ENCODE data around the gene ATF6B.

DNA sequence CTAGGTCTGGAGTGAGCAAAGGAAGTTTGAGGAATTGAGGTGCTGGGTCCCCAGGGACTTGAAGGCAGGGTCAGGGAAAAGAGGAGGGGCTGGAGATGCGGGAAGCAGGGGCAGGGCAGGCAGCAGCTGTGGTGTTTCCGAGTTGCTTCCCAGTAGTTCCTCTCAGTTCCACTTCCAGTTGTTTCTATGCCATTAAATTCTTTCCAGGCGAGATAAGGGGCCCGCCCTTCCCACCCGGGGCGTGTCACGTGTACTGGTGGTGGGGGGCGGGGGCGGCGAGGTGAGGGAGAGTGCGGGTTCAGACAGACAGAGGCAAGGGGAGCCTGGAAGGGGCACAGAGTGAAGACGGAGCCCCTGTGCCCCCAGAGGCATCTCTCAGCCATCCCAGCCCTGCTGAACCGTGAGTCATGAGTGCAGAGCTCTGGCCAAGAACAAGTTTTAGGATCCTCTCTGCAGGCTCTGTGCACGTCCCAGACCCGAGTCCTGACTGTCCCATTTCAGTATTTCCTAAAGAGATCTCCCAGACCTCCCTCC lies 19.9 kb downstream of the ATF6B start:
- no peak for TF ChIP-seq POLR2A (IDR thresholded peaks at IDR 0.05)
- TF ChIP-seq, protein P1, sequence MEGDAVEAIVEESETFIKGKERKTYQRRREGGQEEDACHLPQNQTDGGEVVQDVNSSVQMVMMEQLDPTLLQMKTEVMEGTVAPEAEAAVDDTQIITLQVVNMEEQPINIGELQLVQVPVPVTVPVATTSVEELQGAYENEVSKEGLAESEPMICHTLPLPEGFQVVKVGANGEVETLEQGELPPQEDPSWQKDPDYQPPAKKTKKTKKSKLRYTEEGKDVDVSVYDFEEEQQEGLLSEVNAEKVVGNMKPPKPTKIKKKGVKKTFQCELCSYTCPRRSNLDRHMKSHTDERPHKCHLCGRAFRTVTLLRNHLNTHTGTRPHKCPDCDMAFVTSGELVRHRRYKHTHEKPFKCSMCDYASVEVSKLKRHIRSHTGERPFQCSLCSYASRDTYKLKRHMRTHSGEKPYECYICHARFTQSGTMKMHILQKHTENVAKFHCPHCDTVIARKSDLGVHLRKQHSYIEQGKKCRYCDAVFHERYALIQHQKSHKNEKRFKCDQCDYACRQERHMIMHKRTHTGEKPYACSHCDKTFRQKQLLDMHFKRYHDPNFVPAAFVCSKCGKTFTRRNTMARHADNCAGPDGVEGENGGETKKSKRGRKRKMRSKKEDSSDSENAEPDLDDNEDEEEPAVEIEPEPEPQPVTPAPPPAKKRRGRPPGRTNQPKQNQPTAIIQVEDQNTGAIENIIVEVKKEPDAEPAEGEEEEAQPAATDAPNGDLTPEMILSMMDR (IDR thresholded peaks at IDR 0.05), result no peak

All from right lobe of liver (tissue), 4 donors.